Endometrium (tissue), 2 donors: ENCODE data around the gene KCNH8.

Experiments used
- FAIRE-seq: peaks from 2 replicates; lab custom pipeline; 2012; peaks lifted over from hg19 to GRCh38; lab: Jason Lieb, UNC
- donor health status: control.
- donor health status: control.

KCNH8 gene

DNA sequence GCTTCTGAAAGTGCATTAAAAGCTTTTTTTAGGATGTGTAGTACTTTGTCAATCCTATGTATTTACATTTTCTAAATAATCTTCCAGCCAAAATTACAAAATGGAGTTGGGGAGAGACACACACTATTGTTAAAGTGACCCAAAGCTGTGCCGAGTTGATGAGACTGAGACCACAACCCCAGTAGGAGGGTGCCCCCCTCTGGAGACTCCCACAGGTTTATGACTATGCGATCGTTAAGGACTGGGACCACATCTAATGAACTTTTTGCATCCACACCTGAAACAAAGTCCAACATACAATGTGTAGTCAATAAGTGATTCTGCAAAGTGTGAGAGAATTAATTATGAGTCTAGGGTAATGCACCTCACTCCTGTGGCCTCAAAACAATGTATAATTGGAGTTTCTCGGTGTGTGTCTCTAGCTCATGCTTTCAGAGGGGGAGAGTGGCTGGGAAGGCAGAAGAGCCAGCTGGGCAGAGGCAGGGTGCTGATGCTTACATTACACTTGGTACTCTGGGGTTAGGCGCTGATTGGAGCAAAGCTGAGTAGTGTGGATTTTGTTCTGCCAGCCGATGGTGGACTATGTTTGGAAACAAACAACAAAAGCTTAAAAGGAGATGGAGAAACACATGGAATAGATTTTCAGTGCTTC is 102.8 kb downstream of the KCNH8 start:
- FAIRE-seq = no peak

- FAIRE-seq = no peak
These were observed 105.9 kb downstream of the KCNH8 start for GRCh38 chr3:19254189-19254588.

GRCh38 chr3:19254784-19255338 is 106.6 kb downstream of the KCNH8 start:
- no peak for FAIRE-seq

GRCh38 chr3:19256313-19256712 is 108.0 kb downstream of the KCNH8 start:
- FAIRE-seq = no peak

GRCh38 chr3:19263606-19264005 is 115.3 kb downstream of the KCNH8 start:
- FAIRE-seq = no peak

GRCh38 chr3:19264424-19264823 is 116.1 kb downstream of the KCNH8 start:
- FAIRE-seq = no peak

- FAIRE-seq = no peak
These were observed 118.7 kb downstream of the KCNH8 start for GRCh38 chr3:19267040-19267439.

- no peak for FAIRE-seq
These were observed 122.2 kb downstream of the KCNH8 start for GRCh38 chr3:19270481-19270880.

DNA sequence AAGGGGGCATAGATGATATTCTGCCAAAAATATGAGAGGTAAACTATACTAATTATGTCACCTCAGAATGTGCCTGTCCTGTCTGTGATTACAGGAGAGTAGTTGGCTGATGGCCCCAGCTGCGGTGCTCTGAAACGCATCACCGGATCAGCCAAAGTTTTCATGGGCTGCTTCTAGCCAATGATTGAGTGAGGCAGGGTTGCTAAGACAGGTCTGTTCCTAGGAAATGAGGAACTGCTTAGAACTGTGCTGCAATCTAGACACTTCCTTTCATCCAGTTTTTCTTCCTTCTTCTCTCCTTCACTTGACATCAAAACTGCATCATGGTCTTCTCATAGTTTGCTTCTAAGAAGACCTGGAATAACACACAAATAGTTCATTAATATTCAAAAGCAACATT is 124.0 kb downstream of the KCNH8 start:
- no peak for FAIRE-seq

- no peak for FAIRE-seq
These were observed 124.8 kb downstream of the KCNH8 start for GRCh38 chr3:19273091-19273490.

- FAIRE-seq = no peak
These were observed 126.3 kb downstream of the KCNH8 start for GRCh38 chr3:19274576-19274975.

DNA sequence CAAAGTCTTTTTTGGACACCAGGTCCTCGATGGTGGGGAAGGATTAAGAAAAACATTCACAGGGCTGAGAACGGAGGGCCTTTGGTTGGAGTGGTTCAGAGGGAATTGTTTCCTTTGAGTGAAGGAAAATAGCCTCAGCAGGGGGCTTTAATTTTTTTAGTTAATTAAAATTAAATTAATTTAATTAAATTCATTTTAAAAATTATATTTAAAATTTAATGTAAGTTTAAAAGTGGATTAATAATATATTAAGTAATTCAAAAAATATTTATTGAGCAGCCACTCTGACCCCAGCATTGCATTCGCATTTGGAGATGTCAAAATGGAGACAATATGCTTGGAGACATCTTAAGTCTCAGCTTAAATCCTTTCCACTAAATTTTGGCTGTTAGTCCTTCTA is 136.7 kb downstream of the KCNH8 start:
- no peak for FAIRE-seq

- FAIRE-seq = no peak
These were observed 145.0 kb downstream of the KCNH8 start for GRCh38 chr3:19293295-19293694.

- no peak for FAIRE-seq
These were observed 146.9 kb downstream of the KCNH8 start for GRCh38 chr3:19295208-19295607.

- FAIRE-seq = no peak
These were observed 183.6 kb downstream of the KCNH8 start for GRCh38 chr3:19331931-19332330.

- FAIRE-seq = no peak
These were observed 185.8 kb downstream of the KCNH8 start for GRCh38 chr3:19334120-19334519.

GRCh38 chr3:19338769-19339168 is 190.5 kb downstream of the KCNH8 start:
- FAIRE-seq = no peak

DNA sequence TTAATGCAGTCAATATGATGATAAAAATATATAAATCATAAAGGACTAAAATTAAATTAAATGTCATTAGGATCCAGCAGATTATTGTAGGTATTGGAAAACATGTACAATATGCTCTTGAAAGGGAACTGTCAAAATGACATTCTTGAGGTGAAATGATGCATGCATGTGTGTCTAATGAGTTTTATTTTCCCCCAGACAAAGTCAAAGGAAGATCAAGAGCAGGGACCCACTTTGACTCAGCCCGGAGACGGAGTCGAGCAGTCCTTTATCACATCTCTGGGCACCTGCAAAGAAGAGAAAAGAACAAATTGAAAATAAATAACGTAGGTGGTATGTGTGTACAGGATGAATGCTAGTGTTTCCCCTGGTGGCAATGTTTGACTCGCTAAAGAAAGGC is 194.1 kb downstream of the KCNH8 start:
- no peak for FAIRE-seq

GRCh38 chr3:19346759-19347158 is 198.4 kb downstream of the KCNH8 start:
- no peak for FAIRE-seq

DNA sequence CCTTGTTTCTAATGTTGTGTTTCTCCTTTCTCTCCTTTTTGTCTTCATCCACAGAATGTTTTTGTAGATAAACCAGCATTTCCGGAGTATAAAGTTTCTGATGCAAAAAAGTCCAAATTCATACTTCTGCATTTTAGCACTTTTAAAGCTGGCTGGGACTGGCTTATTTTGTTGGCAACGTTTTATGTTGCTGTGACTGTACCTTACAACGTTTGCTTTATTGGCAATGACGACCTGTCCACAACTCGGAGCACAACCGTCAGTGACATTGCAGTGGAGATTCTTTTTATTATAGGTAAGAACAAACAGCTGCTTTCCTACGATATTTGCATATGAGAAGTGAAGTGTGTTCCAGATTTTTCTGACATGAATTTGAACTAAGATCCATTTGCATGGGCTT is 199.4 kb downstream of the KCNH8 start:
- no peak for FAIRE-seq

GRCh38 chr3:19348500-19348899 is 200.2 kb downstream of the KCNH8 start:
- no peak for FAIRE-seq

- FAIRE-seq = no peak
These were observed 200.7 kb downstream of the KCNH8 start for GRCh38 chr3:19348941-19349564.

DNA sequence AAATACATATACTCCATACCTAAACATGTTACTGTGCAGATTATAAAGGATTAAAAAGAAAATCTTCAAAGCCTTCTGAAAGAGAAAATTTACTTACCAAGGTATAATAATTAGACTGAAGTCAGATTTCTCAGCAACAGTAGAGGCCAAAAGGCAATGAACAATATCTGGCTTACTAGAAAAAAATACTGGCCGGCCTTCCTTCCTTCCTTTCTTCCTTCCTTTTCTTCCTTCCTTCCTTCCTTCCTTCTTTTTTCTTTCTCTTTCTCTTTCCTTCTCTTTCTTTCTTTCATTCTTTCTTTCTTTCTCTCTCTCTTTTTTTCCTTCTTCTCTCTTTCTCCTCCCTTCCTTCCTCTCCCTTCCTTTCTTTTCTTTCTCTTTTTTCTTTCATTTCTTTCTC is 209.6 kb downstream of the KCNH8 start:
- no peak for FAIRE-seq

DNA sequence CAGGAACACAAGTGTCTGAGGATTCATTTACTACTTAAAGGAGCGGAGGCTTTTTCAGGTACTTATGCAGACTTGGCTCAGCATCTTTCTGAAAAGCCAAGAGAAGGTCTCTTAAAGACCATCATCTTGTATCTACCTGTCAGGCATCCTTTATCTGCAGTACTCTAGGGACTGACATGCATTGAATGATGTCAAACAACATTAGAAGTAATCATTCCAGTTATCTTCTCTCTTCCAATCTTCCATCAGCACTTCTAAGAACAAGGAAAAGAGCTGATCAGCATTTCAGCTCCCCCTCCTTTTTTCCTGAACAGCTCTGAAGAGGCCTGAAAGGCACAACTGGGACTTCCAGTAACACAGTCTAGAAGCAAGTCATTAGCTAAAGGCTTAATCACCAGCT is 214.8 kb downstream of the KCNH8 start:
- no peak for FAIRE-seq
